OCI-LY1 (cell line): ENCODE results near the gene POU2F1.

Experiments
- EZH2 ChIP-seq: fragments of 200-600 bp; sonication (generic), shearing (Covaris generic); IDR thresholded peaks from 2 replicates; pipeline ENCODE4 v1.8.0; 2017; ENCODE audit warnings: borderline replicate concordance, mixed run types, mild to moderate bottlenecking, antibody characterized with exemption, low read length, moderate library complexity, mixed read lengths
- TF ChIP-seq, protein P1 (sequence below): fragments of 200-600 bp; sonication (generic), shearing (Covaris generic); IDR thresholded peaks from 2 replicates; pipeline ENCODE4 v1.5.1; 2017; ENCODE audit warnings: mild to moderate bottlenecking, antibody characterized with exemption, low read length, moderate library complexity, mixed read lengths

DNA sequence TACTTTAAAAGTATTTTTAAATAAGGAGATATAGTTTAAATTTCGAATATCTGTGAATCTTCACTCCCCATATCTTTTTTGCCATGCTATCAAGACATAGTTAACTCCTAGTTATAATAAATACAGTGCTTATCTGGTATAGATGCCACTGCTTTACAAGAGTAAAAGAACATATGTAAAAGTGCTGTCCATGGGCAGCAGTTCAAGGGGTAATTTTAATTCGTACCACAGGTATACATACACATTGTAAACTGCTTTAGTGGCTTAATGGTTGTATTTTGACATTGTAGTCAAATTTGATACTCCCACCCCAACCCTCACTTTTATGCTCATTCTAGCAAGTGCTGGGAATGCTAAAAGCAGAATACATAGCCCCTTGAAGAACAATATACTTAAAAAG lies 18.6 kb downstream of the POU2F1 start:
- TF ChIP-seq, protein P1, sequence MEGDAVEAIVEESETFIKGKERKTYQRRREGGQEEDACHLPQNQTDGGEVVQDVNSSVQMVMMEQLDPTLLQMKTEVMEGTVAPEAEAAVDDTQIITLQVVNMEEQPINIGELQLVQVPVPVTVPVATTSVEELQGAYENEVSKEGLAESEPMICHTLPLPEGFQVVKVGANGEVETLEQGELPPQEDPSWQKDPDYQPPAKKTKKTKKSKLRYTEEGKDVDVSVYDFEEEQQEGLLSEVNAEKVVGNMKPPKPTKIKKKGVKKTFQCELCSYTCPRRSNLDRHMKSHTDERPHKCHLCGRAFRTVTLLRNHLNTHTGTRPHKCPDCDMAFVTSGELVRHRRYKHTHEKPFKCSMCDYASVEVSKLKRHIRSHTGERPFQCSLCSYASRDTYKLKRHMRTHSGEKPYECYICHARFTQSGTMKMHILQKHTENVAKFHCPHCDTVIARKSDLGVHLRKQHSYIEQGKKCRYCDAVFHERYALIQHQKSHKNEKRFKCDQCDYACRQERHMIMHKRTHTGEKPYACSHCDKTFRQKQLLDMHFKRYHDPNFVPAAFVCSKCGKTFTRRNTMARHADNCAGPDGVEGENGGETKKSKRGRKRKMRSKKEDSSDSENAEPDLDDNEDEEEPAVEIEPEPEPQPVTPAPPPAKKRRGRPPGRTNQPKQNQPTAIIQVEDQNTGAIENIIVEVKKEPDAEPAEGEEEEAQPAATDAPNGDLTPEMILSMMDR: no peak
- TF ChIP-seq EZH2: no peak
